ENCODE measurements around the gene TNFSF15.

The TNFSF15 gene

DNA sequence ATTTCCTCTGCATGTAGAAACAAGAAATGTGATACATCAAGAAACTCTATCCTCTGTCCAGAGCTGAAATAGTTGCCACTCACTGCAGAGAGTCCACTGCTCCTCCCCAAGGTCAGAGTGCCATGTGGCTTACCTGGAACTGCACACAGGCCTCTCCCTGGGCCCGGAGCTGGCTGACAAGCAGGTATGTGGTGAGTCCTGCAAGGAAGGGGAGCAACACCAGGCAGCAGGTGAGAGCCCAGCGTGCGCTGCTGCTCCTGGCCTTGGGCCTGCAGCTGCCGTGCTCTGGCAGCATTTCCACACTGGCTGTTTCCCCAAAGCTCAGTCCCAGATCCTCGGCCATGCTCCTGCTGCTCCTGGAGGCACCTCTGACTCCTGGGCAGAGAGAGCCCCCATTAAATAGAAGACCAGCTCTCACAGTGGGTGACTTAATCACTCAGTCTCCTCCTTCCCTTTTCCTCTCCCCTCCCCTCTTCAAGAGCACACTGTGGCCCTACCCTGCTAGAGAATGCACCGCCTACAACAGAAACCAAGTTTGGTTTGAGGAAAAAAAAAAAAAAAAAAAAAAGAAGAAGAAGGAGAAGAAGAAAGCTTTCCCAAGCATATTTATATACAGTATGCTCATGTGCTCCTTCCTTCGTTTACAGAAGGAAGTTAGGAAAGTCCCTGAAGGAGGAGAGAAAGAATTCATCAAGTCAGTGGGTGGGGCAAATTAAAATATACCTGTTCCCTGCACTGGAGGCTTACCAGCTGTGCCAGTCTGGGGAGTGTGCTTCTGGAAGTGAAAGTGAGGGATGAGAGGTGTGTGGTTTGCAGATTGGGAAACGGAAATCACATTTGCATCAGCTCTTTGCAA lies at the start of gene TNFSF15:
Gene TNFSF15 (minus strand): TSS at position 370 of the 856 bp plus-strand sequence. CDS start 27 bp downstream, at position 343.
- DNase-seq: peak; percentile 4

- DNase-seq: no peak
Measured at GRCh38 chr9:114855488-114855887, 49.6 kb upstream of the TNFSF15 start.

- no peak for DNase-seq
Measured at GRCh38 chr9:114854736-114855355, 49.0 kb upstream of the TNFSF15 start.

- DNase-seq: no peak
Measured at GRCh38 chr9:114853071-114853855, 47.4 kb upstream of the TNFSF15 start.

- no peak for DNase-seq
Measured at GRCh38 chr9:114852050-114852594, 46.3 kb upstream of the TNFSF15 start.

DNA sequence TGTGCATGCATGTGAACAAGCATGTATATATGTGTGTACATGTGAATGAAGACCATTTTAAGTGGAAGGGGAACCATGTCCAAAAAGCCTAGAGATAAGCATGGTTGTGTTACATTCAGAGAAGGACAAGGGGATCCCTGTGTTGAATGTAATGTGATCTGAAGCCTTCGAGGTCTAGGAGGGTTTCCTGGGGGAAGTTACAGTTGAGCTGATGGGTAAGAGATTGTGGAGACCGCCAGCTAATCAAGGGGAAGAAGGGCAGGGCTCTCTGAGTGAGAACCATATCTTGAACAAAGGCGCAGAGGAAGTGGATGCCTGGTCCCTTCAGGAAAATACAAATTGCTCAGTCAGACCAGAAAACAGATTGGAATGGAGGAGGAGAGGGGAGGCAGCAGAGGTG lies 45.5 kb upstream of the TNFSF15 start:
- DNase-seq: no peak

GRCh38 chr9:114850871-114851270 lies 45.0 kb upstream of the TNFSF15 start:
- DNase-seq: no peak

DNA sequence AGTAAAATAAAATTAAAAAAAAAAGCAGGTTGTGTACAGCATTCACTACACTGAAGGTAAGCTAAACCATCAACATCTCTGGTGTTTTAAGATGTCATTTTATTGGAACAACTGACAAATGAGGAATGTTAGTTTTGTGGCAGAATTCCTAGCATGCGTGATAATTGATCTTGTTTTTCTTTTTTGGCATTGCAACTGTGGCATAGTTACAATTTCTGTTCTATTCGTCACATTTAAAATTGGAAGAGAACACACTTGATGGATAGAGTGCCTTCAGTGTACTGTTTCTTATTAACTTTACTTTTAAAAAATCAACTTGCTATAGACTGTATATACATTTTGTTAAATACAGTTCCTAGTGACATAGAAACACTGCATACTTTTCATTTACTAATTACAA lies 43.6 kb upstream of the TNFSF15 start:
- no peak for DNase-seq

DNA sequence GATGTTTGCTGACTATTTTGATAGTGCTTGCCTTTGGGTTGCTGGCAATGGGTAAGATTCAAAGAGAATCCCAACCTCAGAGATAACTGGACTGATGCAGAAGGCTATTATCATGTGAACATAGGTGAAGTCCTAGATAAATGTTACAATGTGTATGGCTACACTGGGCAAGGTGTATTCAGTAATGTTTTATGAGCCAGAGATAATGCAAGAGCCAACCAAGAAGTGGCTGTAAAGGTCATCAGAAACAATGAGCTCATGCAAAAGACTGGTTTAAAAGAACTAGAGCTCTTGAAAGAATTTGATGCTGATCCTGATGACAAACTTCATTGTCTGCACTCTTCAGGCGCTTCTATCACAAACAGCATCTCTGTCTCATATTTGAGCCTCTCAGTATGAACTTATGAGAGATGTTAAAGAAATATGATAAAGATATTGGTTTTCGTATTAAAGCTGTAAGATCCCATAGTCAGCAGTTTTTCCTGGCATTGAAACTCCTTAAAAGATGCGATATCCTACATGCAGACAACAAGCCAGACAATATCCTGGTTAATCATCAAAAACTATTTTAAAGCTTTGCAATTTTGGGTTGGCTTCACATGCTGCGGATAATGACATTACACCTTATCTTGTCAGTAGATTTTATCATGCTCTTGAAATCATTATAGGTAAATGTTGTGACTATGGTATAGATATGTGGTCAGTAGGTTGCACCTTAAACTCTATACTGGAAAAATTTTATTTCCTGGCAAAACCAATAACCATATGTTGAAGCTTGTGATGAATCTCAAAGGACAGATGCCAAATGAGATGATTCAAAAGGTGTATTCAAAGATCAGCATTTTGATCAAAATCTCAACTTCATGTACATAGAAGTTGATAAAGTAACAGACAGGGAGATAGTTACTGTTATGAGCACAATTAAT lies 41.9 kb upstream of the TNFSF15 start:
- DNase-seq: no peak

DNA sequence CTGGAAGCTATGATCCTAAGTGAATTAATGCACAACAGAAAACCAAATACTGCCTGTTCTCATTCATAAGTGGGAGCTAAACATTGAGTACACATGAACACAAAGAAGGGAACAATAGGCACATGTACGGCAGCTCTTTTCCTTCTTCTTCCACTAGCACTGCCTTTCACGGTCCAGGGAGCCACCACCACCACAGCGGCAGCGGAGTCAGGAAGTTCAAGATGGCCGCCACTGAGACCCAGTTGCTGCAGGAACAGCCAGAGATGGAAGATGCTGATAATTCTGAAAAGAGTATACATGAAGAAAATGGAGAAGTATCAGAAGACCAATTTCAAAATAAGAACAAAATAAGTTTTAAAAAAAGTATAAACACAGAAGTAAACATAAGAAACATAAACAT lies 39.5 kb upstream of the TNFSF15 start:
- no peak for DNase-seq

DNA sequence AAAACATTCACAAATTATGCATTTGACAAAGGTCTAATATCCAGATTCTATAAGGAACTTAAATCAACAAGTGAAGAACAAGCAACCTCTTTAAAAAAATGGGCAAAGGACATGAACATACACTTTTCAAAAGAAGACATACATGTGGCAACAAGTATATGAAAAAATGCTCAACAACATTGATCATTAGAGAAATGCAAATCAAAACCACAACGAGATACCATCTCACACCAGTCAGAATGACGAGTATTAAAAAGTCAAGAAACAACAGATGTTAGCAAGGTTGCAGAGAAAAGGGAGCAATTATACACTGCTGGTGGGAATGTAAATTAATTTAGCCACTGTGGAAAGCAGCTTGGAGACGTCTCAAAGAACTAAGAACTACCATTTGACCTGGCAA lies 38.9 kb upstream of the TNFSF15 start:
- no peak for DNase-seq

DNA sequence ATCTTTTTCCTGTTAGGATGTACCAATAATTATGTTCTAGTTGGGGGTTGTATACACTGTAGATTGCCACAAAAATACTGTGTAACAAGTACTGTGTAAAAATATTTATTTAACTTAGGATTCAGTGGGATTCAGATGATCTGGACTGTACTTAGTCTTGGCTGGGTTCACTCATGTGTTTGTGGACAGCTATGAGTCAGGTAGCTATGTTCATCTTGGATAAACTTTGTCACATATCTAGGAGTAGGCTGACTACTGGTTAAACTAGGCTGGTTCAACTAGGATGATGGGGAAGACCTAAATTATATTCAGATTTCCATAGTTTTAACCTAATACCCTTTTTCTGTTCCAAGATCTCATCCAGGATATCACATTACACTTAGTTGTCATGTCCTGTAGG lies 32.1 kb upstream of the TNFSF15 start:
- no peak for DNase-seq

DNA sequence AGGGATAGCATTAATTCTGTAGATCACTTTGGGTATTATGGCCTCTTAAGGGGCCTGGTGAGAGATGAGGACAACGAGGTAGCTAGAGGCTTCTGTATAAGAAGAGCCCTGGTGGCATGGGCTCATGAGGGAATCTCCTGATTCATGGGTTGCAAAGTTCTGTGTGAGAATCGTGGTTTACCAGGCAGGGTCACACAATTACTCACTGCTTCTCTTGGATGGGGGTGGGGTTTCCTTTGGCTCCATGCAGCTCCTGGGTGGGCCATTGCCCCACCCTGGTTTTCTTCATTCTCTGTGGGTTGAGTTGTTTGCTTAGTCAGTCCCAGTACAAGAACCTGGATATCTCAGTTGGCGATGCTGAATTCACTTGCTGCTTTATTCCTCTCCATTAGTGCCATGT lies 30.9 kb upstream of the TNFSF15 start:
- DNase-seq: no peak

DNA sequence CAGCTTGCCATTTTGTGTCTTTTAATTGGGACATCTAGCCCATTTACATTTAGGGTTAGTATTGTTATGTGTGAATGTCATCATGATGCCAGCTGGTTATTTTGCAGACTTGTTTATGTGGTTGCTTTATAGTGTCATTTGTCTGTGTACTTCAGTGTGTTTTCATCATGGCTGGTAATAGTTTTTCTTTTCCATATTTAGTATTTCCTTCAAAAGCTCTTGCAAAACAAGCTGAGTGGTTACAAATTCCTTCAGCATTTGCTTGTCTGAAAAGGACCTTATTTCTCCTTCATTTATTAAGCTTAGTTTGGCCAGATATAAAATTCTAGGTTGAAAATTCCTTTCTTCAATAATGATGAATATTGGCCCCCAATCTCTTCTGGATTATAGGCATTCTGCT lies 28.5 kb upstream of the TNFSF15 start:
- DNase-seq: no peak

DNA sequence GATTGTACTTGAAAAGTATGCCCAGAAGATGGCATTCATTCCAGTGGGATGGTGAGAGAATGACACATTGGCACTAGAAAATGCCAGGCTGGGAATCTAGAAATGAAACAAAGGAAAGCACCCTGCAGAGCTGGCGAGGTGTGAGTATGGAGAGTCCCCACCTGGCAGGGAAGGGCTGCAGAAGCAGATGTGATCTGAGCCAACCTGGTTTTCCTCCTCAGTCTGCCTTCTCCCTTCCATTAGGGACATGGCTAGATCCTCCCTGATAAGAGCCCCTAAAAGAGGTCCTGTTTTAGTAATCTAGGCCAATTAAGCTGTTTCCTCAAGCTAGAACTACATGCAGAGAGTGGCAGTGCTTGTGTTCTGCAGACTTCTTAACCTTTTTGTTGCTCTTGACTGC lies 24.7 kb upstream of the TNFSF15 start:
- DNase-seq: no peak

- DNase-seq: no peak
Measured at GRCh38 chr9:114829574-114830440, 24.0 kb upstream of the TNFSF15 start.

- no peak for DNase-seq
Measured at GRCh38 chr9:114828303-114828650, 22.4 kb upstream of the TNFSF15 start.

DNA sequence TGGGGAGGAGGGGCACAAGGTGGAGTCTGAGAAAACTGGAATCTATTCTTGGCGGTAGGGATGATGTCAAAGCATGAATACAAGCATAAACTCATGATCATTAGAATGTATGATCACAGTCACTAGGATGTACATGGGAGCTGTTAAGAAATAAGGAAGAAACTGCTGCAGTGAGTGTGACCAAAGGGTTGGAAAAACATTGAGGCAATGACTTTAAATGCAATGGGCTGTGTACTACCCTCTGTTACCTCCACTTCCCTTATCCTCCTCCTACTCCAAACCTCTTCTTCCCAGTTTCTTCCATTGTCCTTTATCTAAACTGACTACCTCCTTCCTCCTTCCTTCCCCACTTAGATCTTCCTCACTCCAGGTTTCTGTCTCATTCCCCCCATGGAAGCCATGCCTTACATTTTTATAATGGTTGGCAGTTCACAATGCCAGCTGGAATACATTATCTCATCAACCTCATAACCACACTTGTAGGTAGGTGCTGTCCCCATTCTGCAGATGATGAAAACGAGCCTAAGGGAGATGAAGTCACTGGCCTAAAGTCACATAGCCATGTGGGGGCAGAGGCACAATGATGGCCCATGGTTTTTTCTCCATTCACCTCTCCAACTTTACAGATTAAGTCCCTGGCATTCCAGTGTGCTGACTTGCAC lies 21.9 kb upstream of the TNFSF15 start:
- no peak for DNase-seq

DNA sequence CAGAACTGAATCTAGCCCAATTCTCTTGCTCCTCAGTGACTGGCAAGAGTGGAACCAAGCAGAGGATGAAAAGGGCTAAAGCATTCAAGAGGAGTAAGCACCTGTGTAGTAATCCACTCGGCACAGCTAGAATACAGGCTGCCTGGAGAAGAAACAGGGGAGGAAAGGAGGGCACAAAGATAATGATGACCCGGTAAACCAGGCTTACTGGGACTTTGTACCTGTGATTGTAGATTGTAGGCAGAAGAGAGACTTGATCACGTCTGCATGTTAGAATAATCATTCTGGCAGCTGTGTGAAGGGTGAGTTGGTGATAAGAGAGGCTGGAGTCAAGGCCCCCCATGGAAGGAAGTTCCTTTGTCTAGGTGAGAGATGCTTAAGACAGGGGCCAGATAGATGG lies 20.6 kb upstream of the TNFSF15 start:
- no peak for DNase-seq

DNA sequence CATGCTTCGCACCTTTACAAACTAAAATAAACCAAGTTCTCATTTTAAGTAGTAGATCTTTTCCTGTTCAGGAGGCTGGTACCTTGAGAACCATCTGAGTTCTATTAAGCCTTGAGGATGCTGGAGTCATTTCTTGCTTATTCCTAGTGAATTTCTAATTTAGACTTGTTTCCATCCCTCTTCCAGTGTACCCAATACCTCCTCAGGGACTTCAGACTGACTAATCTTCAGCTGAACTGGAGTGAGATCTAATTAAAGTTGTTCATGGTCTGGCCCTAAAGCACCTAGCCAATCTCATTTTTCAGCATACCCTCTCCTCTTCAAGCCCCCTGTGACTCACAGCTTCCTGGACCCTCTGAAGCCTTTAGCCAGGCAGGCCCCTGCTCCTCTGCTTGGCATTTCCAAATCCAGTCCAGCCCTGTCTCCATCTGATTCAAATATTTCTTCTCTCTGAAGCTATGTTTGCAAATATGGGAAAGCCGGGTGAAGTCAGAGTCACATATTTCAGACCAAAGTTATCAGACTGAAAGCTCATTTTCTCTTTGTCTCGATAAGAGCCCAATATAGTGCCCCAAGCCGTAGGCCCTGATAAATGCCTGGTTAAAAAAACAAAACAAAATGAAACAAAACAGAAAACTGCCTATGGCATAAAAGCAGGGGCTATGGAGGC lies 19.4 kb upstream of the TNFSF15 start:
- DNase-seq: no peak
